Measurements from ENCODE around the gene SKIC3. TPM values are rescaled to one million over a fixed set of nuclear protein-coding genes. Genes with fewer than 3 reads are reported as not detected.

SKIC3 gene
- total and polyA plus RNA-seq, 2 of the 13 experiments (the other 11 are each of a cell fraction or from before 2014, with no cell fraction given): 36.9 to 61.5 TPM

DNA sequence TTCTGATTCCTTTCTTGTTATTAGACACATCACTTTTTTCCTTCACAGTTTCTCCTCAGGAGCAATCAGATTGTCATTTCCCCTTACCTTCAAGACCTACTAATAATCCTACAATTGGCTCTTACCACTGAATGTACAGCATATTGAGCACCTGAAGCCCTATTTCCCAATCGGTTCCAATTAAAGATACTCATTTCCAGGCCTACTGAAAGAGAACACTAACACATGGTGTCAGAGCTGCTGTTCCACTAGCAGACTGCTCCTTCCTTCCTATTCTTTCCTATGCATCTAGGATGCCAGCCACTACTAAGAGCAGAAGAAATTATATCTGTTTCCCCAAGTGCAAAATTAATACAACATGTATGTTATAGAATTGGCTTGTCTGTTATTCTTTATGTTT lies 34.6 kb downstream of the SKIC3 start:
- H3K27me3 ChIP-seq (ENCODE audit: control insufficient read depth in 1 of 2, insufficient read depth in 2 of 2, low read length in 2 of 2): no peaks in the 10 kb centered on the region
- no peaks in the 10 kb centered on the region for H3K9me3 ChIP-seq (ENCODE audit: low read length)
- WGBS (ENCODE audit: low lambda C conversion rate): 96% methylated on average over 1 of the region's 1 CpG
- no TSS peak for BruUV-seq (replicated peaks)
- H4K20me1 ChIP-seq (ENCODE audit: insufficient read depth, low read length): no peaks in the 10 kb centered on the region
- intact Hi-C loops (cut with micrococcal nuclease; ENCODE audit: unreplicated experiment) (no loop called here), in situ Hi-C loops (cut with HindIII; ENCODE audit: extremely low pct_ligation_motif_present, low pct_unique_long_range_greater_than_20kb) (no loop called here)
- TF ChIP-seq MED13 (CRISPR knock-in tag; IDR thresholded peaks at IDR 0.05) (no peak), THAP11 (CRISPR knock-in tag; IDR thresholded peaks at IDR 0.05) (no peak), MBNL3 (CRISPR knock-in tag; conservative IDR thresholded peaks at IDR 0.05) (no peak), ZNF83 (CRISPR knock-in tag; IDR thresholded peaks at IDR 0.05; ENCODE audit: borderline replicate concordance) (no peak)
- TF ChIP-seq, protein P1, sequence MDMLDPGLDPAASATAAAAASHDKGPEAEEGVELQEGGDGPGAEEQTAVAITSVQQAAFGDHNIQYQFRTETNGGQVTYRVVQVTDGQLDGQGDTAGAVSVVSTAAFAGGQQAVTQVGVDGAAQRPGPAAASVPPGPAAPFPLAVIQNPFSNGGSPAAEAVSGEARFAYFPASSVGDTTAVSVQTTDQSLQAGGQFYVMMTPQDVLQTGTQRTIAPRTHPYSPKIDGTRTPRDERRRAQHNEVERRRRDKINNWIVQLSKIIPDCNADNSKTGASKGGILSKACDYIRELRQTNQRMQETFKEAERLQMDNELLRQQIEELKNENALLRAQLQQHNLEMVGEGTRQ (IDR thresholded peaks at IDR 0.05; ENCODE audit: low read depth, low read length): no peak
- TF ChIP-seq, protein P1 (CRISPR knock-in tag; IDR thresholded peaks at IDR 0.05; ENCODE audit: borderline replicate concordance): no peak
- no peak overlapping the region for H2AFZ ChIP-seq (ENCODE audit: low read length)
- CTCF ChIA-PET (ENCODE audit: low intra/inter-chr PET ratio, low total read pairs): no interaction called here
- H3K4me2 ChIP-seq (ENCODE audit: low read depth, low read length): no peak overlapping the region
- DNase-seq (ENCODE audit: low spot score): no peak
- H3K36me3 ChIP-seq (replicated peaks in 1 of 2; ENCODE audit: control insufficient read depth in 1 of 2, insufficient read depth in 2 of 2, low read length in 2 of 2): peaks cover 10 to 50% of the 10 kb centered on the region in 2 experiments; a peak in 3 of 5 replicates
- H3K79me2 ChIP-seq (ENCODE audit: insufficient read depth, low read length): no peaks in the 10 kb centered on the region
- POLR2A ChIA-PET: no interaction called here
- H3K27ac ChIP-seq (ENCODE audit: extremely low read length, insufficient read depth, low read length): no peak overlapping the region
- no peak overlapping the region for H3K4me3 ChIP-seq (replicated peaks in 1 of 3; ENCODE audit: insufficient read depth in 1 of 3, low read depth in 2 of 3, low read length in 3 of 3)
- no peaks in the 10 kb centered on the region for H3K4me1 ChIP-seq (ENCODE audit: insufficient read depth, low read length)
- no peak overlapping the region for H3K9ac ChIP-seq (ENCODE audit: insufficient read depth, low read depth, low read length)
- FAIRE-seq: no peak
- ATAC-seq: no peak

DNA sequence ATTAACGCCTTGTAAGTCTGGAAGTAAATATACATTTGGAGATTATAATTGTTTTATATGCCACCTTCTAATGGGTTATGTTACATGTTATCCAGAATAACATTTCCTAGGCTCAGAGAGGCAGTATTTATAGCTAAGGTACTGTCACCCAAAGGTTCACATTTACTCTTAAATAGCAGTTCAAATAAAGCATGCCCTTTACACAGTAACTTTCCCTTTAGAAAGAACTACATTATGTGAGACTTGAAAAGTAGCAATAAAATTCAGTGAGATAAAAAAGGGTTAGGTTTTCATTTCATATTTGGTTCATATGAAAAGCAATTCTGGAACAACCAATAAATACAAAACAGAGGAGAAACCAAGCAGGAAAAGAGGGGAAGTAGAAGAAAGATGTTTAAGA lies 35.1 kb downstream of the SKIC3 start:
- CTCF ChIA-PET (ENCODE audit: low intra/inter-chr PET ratio, low total read pairs): no interaction called here
- no peak overlapping the region for H3K4me2 ChIP-seq (ENCODE audit: low read depth, low read length)
- H3K9me3 ChIP-seq (ENCODE audit: low read length): no peaks in the 10 kb centered on the region
- H3K27me3 ChIP-seq (ENCODE audit: control insufficient read depth in 1 of 2, insufficient read depth in 2 of 2, low read length in 2 of 2): no peaks in the 10 kb centered on the region
- peaks cover 12 to 47% of the 10 kb centered on the region in 2 experiments; a peak in 4 of 5 replicates for H3K36me3 ChIP-seq (replicated peaks in 1 of 2; ENCODE audit: control insufficient read depth in 1 of 2, insufficient read depth in 2 of 2, low read length in 2 of 2)
- H4K20me1 ChIP-seq (ENCODE audit: insufficient read depth, low read length): no peaks in the 10 kb centered on the region
- no peak overlapping the region for H3K27ac ChIP-seq (ENCODE audit: extremely low read length, insufficient read depth, low read length)
- H3K4me1 ChIP-seq (ENCODE audit: insufficient read depth, low read length): no peaks in the 10 kb centered on the region
- H2AFZ ChIP-seq (ENCODE audit: low read length): no peak overlapping the region
- ATAC-seq (no peak), DNase-seq (ENCODE audit: low spot score) (no peak), FAIRE-seq (no peak)
- no TSS peak for BruUV-seq (replicated peaks)
- intact Hi-C loops (cut with micrococcal nuclease; ENCODE audit: unreplicated experiment): no loop called here
- in situ Hi-C loops (cut with HindIII; ENCODE audit: extremely low pct_ligation_motif_present, low pct_unique_long_range_greater_than_20kb): no loop called here
- H3K79me2 ChIP-seq (ENCODE audit: insufficient read depth, low read length): no peaks in the 10 kb centered on the region
- H3K9ac ChIP-seq (ENCODE audit: insufficient read depth, low read depth, low read length): no peak overlapping the region
- POLR2A ChIA-PET: no interaction called here
- no peak overlapping the region for H3K4me3 ChIP-seq (replicated peaks in 1 of 3; ENCODE audit: insufficient read depth in 1 of 3, low read depth in 2 of 3, low read length in 3 of 3)
- WGBS (ENCODE audit: low lambda C conversion rate): 94% methylated on average over 1 of the region's 1 CpG
- no peak for TF ChIP-seq ZNF3 (CRISPR knock-in tag; IDR thresholded peaks at IDR 0.05)
- no peak for TF ChIP-seq PAF1 (CRISPR knock-in tag; IDR thresholded peaks at IDR 0.05)
- no peak for TF ChIP-seq ZNF256 (CRISPR knock-in tag; conservative IDR thresholded peaks at IDR 0.05)
- TF ChIP-seq, protein P2, sequence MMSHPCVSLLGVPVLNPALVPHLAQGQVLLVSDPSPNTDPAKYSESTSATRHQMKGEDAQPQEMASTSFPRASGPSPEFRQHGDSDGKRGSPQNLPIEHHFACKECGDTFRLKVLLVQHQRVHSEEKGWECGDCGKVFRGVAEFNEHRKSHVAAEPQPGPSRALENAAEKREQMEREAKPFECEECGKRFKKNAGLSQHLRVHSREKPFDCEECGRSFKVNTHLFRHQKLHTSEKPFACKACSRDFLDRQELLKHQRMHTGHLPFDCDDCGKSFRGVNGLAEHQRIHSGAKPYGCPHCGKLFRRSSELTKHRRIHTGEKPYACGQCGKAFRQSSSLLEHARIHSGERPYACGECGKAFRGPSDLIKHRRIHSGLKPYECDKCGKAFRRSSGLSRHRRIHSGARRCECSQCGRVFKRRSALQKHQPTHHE (CRISPR knock-in tag; IDR thresholded peaks at IDR 0.05; ENCODE audit: borderline replicate concordance): no peak
- TF ChIP-seq ZNF510 (CRISPR knock-in tag; IDR thresholded peaks at IDR 0.05; ENCODE audit: low read depth): no peak
- TF ChIP-seq, protein P3, sequence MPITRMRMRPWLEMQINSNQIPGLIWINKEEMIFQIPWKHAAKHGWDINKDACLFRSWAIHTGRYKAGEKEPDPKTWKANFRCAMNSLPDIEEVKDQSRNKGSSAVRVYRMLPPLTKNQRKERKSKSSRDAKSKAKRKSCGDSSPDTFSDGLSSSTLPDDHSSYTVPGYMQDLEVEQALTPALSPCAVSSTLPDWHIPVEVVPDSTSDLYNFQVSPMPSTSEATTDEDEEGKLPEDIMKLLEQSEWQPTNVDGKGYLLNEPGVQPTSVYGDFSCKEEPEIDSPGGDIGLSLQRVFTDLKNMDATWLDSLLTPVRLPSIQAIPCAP (CRISPR knock-in tag; IDR thresholded peaks at IDR 0.05; ENCODE audit: low read depth): no peak
- no peak for TF ChIP-seq ZNF563 (CRISPR knock-in tag; IDR thresholded peaks at IDR 0.05)
- TF ChIP-seq ZNF652 (CRISPR knock-in tag; IDR thresholded peaks at IDR 0.05; ENCODE audit: borderline replicate concordance, low read depth): no peak
